Posterior cingulate gyrus (tissue), 11 donors: ENCODE measurements around the gene ADGRB3.
"Not testable (repeated sequence)": the region's sequence is repeated elsewhere in the genome, so short reads cannot be mapped to it uniquely, and the experiment has no call there.

Experiments used
- DNase-seq, 10 donors: peaks; one replicate each; pipeline versions ENCODE4 v3.0.0 to v3.0.0-alpha.2; 2020 to 2021; ENCODE audit warnings: mixed read lengths in 3 of 10
- intact Hi-C: fragments of 100-400 bp; cut with DNase I; formaldehyde crosslinking; loops from one replicate; pipeline ENCODE4 v1.15.1; 2023

The ADGRB3 gene

DNA sequence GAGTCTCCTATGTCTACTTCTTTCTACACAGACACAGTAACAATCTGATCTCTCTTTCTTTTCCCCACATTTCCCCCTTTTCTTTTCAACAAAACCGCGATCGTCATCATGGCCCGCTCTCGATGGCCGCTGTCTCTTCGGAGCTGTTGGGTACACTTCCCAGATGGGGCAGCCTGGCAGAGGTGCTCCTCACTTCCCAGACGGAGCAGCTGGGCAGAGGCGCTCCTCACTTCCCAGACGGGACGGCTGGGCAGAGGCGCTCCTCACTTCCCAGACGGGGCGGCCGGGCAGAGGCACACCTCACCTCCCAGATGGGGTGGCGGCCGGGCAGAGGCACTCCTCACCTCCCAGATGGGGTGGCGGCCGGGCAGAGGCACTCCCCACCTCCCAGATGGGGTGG, 797.1 kb downstream of the ADGRB3 start:
- DNase-seq = peak in 1 of 10 donors; percentile 57
- intact Hi-C loops = not testable (repeated sequence)

DNA sequence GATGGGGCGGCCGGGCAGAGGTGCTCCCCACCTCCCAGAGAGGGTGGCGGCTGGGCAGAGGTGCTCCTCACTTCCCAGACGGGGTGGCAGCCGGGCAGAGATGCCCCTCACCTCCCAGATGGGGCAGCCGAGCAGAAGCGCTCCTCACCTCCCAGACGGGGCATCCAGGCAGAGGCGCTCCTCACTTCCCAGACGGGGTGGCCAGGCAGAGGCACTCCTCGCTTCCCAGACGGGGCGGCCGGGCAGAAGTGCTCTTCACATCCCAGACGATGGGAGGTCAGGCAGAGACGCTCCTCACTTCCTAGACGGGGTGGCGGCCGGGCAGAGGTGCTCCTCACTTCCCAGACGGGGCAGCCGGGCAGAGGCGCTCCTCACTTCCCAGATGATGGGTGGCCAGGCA, 798.0 kb downstream of the ADGRB3 start:
- DNase-seq = peak in 3 of 10 donors; percentile 58 to 75 (median 69)
- intact Hi-C loops = not testable (repeated sequence)

DNA sequence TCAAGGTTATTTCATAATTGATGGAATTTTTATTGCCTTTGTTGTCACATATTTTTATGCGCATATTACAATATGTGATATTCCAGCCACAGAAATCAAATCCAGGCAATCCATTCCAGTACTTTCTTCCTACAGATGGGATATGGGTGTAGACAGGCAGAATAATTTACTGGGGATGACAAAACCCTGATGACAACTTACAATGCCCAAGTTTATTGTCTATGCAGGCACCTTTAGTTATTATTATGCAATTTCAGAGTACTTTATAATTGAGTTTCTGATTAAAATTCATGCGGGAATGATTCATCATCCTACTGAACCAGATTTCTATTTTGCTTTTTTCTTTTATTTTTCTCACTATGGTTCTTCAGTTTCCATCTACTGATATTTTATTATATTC, 803.0 kb downstream of the ADGRB3 start:
- intact Hi-C loops = no loop called here

More for the DNA sequence above, 803.0 kb downstream of the ADGRB3 start:
- no peak for DNase-seq
